Measurements from ENCODE around the gene ISM1.

The ISM1 gene

GRCh38 chr20:13220904-13221297 lies at the start of gene ISM1:
Gene ISM1, plus strand, starts transcription at chr20:13221274. Its CDS starts 503 bp downstream, at chr20:13221777.
- Mint-ChIP-seq H3K27me3 (ENCODE audit: low read depth) (peaks cover 74% of the 10 kb centered on the region), H3K4me3 (peak within 1 kb of the TSS; percentile 79), H3K27ac (peak within 1 kb of the TSS; percentile 18), H3K4me1 (ENCODE audit: low read depth) (peaks cover 13% of the 10 kb centered on the region), H3K36me3 (ENCODE audit: low read depth) (no peaks in the 10 kb centered on the region), H3K9me3 (no peaks in the 10 kb centered on the region)

GRCh38 chr20:13173201-13173600 lies 47.9 kb upstream of the ISM1 start:
- Mint-ChIP-seq H3K4me3 (no peak overlapping the region), H3K9me3 (no peaks in the 10 kb centered on the region), H3K27me3 (ENCODE audit: low read depth) (no peaks in the 10 kb centered on the region), H3K36me3 (ENCODE audit: low read depth) (no peaks in the 10 kb centered on the region), H3K27ac (no peak overlapping the region), H3K4me1 (ENCODE audit: low read depth) (no peaks in the 10 kb centered on the region)

GRCh38 chr20:13174402-13174801 lies 46.7 kb upstream of the ISM1 start:
- Mint-ChIP-seq H3K27me3 (ENCODE audit: low read depth) (no peaks in the 10 kb centered on the region), H3K4me3 (no peak overlapping the region), H3K9me3 (no peaks in the 10 kb centered on the region), H3K27ac (no peak overlapping the region), H3K4me1 (ENCODE audit: low read depth) (no peaks in the 10 kb centered on the region), H3K36me3 (ENCODE audit: low read depth) (no peaks in the 10 kb centered on the region)

GRCh38 chr20:13180986-13181889 lies 39.8 kb upstream of the ISM1 start:
- Mint-ChIP-seq H3K4me1 (ENCODE audit: low read depth) (no peaks in the 10 kb centered on the region), H3K27ac (no peak overlapping the region), H3K36me3 (ENCODE audit: low read depth) (no peaks in the 10 kb centered on the region), H3K27me3 (ENCODE audit: low read depth) (no peaks in the 10 kb centered on the region), H3K9me3 (no peaks in the 10 kb centered on the region), H3K4me3 (no peak overlapping the region)

GRCh38 chr20:13183005-13183404 lies 38.1 kb upstream of the ISM1 start:
- no peaks in the 10 kb centered on the region for H3K36me3 Mint-ChIP-seq (ENCODE audit: low read depth)
- H3K4me3 Mint-ChIP-seq: no peak overlapping the region
- no peak overlapping the region for H3K27ac Mint-ChIP-seq
- H3K27me3 Mint-ChIP-seq (ENCODE audit: low read depth): no peaks in the 10 kb centered on the region
- peaks cover 7% of the 10 kb centered on the region for H3K9me3 Mint-ChIP-seq
- H3K4me1 Mint-ChIP-seq (ENCODE audit: low read depth): no peaks in the 10 kb centered on the region

GRCh38 chr20:13186043-13186774 lies 34.9 kb upstream of the ISM1 start:
- Mint-ChIP-seq H3K9me3 (peaks cover 7% of the 10 kb centered on the region), H3K4me1 (ENCODE audit: low read depth) (no peaks in the 10 kb centered on the region), H3K4me3 (no peak overlapping the region), H3K27ac (no peak overlapping the region), H3K36me3 (ENCODE audit: low read depth) (no peaks in the 10 kb centered on the region), H3K27me3 (ENCODE audit: low read depth) (no peaks in the 10 kb centered on the region)

- Mint-ChIP-seq H3K27me3 (ENCODE audit: low read depth) (no peaks in the 10 kb centered on the region), H3K9me3 (peaks cover 7% of the 10 kb centered on the region), H3K4me1 (ENCODE audit: low read depth) (no peaks in the 10 kb centered on the region)
Measured at GRCh38 chr20:13187899-13188298, 33.2 kb upstream of the ISM1 start.

GRCh38 chr20:13199279-13199678 lies 21.8 kb upstream of the ISM1 start:
- H3K4me1 Mint-ChIP-seq (ENCODE audit: low read depth): no peaks in the 10 kb centered on the region
- H3K27ac Mint-ChIP-seq: no peak overlapping the region
- no peaks in the 10 kb centered on the region for H3K27me3 Mint-ChIP-seq (ENCODE audit: low read depth)
- no peak overlapping the region for H3K4me3 Mint-ChIP-seq
- no peaks in the 10 kb centered on the region for H3K9me3 Mint-ChIP-seq
- H3K36me3 Mint-ChIP-seq (ENCODE audit: low read depth): no peaks in the 10 kb centered on the region

More at GRCh38 chr20:13187899-13188298, 33.2 kb upstream of the ISM1 start:
- H3K36me3 Mint-ChIP-seq (ENCODE audit: low read depth): no peaks in the 10 kb centered on the region
- no peak overlapping the region for H3K27ac Mint-ChIP-seq
- no peak overlapping the region for H3K4me3 Mint-ChIP-seq

- Mint-ChIP-seq H3K9me3 (no peaks in the 10 kb centered on the region), H3K4me1 (ENCODE audit: low read depth) (no peaks in the 10 kb centered on the region), H3K4me3 (no peak overlapping the region), H3K27me3 (ENCODE audit: low read depth) (no peaks in the 10 kb centered on the region), H3K27ac (no peak overlapping the region), H3K36me3 (ENCODE audit: low read depth) (no peaks in the 10 kb centered on the region)
Measured at GRCh38 chr20:13200767-13201500, 20.1 kb upstream of the ISM1 start.

- Mint-ChIP-seq H3K4me3 (no peak overlapping the region), H3K27me3 (ENCODE audit: low read depth) (no peaks in the 10 kb centered on the region), H3K9me3 (no peaks in the 10 kb centered on the region), H3K27ac (no peak overlapping the region), H3K4me1 (ENCODE audit: low read depth) (no peaks in the 10 kb centered on the region), H3K36me3 (ENCODE audit: low read depth) (no peaks in the 10 kb centered on the region)
Measured at GRCh38 chr20:13202565-13202964, 18.5 kb upstream of the ISM1 start.

- Mint-ChIP-seq H3K36me3 (ENCODE audit: low read depth) (no peaks in the 10 kb centered on the region), H3K27ac (no peak overlapping the region), H3K4me1 (ENCODE audit: low read depth) (no peaks in the 10 kb centered on the region), H3K9me3 (no peaks in the 10 kb centered on the region), H3K27me3 (ENCODE audit: low read depth) (no peaks in the 10 kb centered on the region), H3K4me3 (no peak overlapping the region)
Measured at GRCh38 chr20:13205425-13205824, 15.6 kb upstream of the ISM1 start.

- H3K4me3 Mint-ChIP-seq: no peak overlapping the region
- no peak overlapping the region for H3K27ac Mint-ChIP-seq
- no peaks in the 10 kb centered on the region for H3K9me3 Mint-ChIP-seq
- no peaks in the 10 kb centered on the region for H3K36me3 Mint-ChIP-seq (ENCODE audit: low read depth)
- H3K4me1 Mint-ChIP-seq (ENCODE audit: low read depth): no peaks in the 10 kb centered on the region
- no peaks in the 10 kb centered on the region for H3K27me3 Mint-ChIP-seq (ENCODE audit: low read depth)
Measured at GRCh38 chr20:13205848-13206434, 15.1 kb upstream of the ISM1 start.

- Mint-ChIP-seq H3K4me3 (no peak overlapping the region), H3K36me3 (ENCODE audit: low read depth) (no peaks in the 10 kb centered on the region), H3K9me3 (no peaks in the 10 kb centered on the region), H3K27me3 (ENCODE audit: low read depth) (no peaks in the 10 kb centered on the region), H3K4me1 (ENCODE audit: low read depth) (no peaks in the 10 kb centered on the region), H3K27ac (no peak overlapping the region)
Measured at GRCh38 chr20:13207016-13207415, 14.1 kb upstream of the ISM1 start.

- Mint-ChIP-seq H3K4me1 (ENCODE audit: low read depth) (peaks cover 11% of the 10 kb centered on the region), H3K4me3 (no peak overlapping the region), H3K9me3 (no peaks in the 10 kb centered on the region), H3K27ac (no peak overlapping the region), H3K27me3 (ENCODE audit: low read depth) (peaks cover 34% of the 10 kb centered on the region), H3K36me3 (ENCODE audit: low read depth) (peaks cover 2% of the 10 kb centered on the region)
Measured at GRCh38 chr20:13211956-13212618, 9.0 kb upstream of the ISM1 start.

Data from T-helper 1 cell treated with Interleukin-12 subunit alpha and Interleukin-12 subunit beta and Interleukin-4 antibody, amounts not matched to agents 30 μg/mL and 1 μg/mL, for 36 hours (primary cell).